Measurements from ENCODE around the gene BCAS3. TPM values are rescaled to one million over a fixed set of nuclear protein-coding genes. Genes with fewer than 3 reads are reported as not detected.
A peak's percentile ranks its signal among the peaks of the same experiment; 100 is the strongest.

BCAS3 gene
- total RNA-seq, 4 donors from 2014 or later: 13.0 to 27.8 (median 20.7) TPM

DNA sequence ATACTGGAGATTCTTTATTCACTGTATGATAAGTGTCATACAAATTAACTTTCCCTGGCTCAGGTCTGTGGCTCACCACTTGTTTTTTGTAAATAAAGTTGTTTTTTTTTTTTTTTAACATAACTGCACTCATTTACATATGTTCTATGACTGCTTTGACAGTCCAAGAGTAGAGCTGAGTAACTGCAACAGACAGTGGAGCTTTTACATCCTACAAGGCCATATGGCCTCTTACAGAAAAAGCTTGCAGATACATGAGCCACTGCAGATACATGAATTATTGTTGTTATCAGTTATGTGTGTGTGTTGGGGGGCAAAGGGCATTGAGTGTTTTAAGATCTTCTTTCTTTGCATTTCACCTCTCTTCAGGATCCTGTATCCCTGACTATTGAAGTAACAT is 311.7 kb downstream of the BCAS3 start:
- no peaks in the 10 kb centered on the region for H3K9me3 ChIP-seq
- DNase-seq: no peak
- no peak overlapping the region for H3K4me3 ChIP-seq
- no peaks in the 10 kb centered on the region for H3K27me3 ChIP-seq
- no peaks in the 10 kb centered on the region for H3K4me1 ChIP-seq
- no peak overlapping the region for H3K27ac ChIP-seq
- intact Hi-C loops (cut with DNase I): no loop called here
- H3K36me3 ChIP-seq: peaks cover 0 to 9% (median 0%) of the 10 kb centered on the region in 3 donors
- TF ChIP-seq POLR2A (IDR thresholded peaks at IDR 0.05): no peak
- TF ChIP-seq, protein P1, sequence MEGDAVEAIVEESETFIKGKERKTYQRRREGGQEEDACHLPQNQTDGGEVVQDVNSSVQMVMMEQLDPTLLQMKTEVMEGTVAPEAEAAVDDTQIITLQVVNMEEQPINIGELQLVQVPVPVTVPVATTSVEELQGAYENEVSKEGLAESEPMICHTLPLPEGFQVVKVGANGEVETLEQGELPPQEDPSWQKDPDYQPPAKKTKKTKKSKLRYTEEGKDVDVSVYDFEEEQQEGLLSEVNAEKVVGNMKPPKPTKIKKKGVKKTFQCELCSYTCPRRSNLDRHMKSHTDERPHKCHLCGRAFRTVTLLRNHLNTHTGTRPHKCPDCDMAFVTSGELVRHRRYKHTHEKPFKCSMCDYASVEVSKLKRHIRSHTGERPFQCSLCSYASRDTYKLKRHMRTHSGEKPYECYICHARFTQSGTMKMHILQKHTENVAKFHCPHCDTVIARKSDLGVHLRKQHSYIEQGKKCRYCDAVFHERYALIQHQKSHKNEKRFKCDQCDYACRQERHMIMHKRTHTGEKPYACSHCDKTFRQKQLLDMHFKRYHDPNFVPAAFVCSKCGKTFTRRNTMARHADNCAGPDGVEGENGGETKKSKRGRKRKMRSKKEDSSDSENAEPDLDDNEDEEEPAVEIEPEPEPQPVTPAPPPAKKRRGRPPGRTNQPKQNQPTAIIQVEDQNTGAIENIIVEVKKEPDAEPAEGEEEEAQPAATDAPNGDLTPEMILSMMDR (IDR thresholded peaks at IDR 0.05): no peak

- intact Hi-C loops (cut with DNase I): loop anchor here (10.0 kb wide), 1 partner anchor 275 kb away; no protein-coding TSS in a partner anchor
- DNase-seq: no peak
- H3K4me3 ChIP-seq: no peak overlapping the region
- H3K9me3 ChIP-seq: no peaks in the 10 kb centered on the region
- no peaks in the 10 kb centered on the region for H3K4me1 ChIP-seq
- no peak overlapping the region for H3K27ac ChIP-seq
- peaks cover 0 to 9% (median 0%) of the 10 kb centered on the region in 3 donors for H3K36me3 ChIP-seq
- 94 to 95% methylated on average over 9 of the region's 9 CpGs for WGBS, 2 donors
- TF ChIP-seq POLR2A (IDR thresholded peaks at IDR 0.05): no peak
- TF ChIP-seq, protein P1 (IDR thresholded peaks at IDR 0.05): no peak
- H3K27me3 ChIP-seq: no peaks in the 10 kb centered on the region
These were observed 312.2 kb downstream of the BCAS3 start for GRCh38 chr17:60989846-60990245.

DNA sequence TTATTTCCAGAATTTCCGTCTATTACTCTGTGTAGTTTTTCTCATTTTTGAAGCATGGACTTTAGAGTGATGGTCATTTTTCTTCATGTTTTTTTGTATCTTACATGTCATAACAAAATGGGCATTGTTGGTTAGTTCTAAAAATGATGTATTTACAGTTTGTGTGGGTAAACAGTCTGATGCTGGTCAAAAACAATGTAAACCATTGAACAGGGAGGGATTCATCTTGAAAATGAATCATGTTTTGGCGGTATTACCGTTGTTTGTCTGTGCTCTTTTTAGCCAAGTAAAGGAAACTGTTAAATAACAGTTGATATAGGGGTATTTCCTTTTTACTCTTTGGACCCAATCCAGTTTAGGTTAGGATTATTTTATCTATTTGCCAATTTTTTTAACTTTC is 315.8 kb downstream of the BCAS3 start:
- H3K36me3 ChIP-seq: peaks cover 0 to 9% (median 0%) of the 10 kb centered on the region in 3 donors
- intact Hi-C loops (cut with DNase I): loop anchor here (10.0 kb wide), 1 partner anchor 279 kb away; no protein-coding TSS in a partner anchor
- no peak overlapping the region for H3K27ac ChIP-seq
- H3K4me3 ChIP-seq: no peak overlapping the region
- DNase-seq: no peak
- no peaks in the 10 kb centered on the region for H3K27me3 ChIP-seq
- WGBS, 2 donors: 70 to 80% methylated on average over 3 of the region's 3 CpGs
- H3K4me1 ChIP-seq: no peaks in the 10 kb centered on the region
- H3K9me3 ChIP-seq: no peaks in the 10 kb centered on the region
- no peak for TF ChIP-seq POLR2A (IDR thresholded peaks at IDR 0.05)
- TF ChIP-seq, protein P1 (IDR thresholded peaks at IDR 0.05): no peak

GRCh38 chr17:60995680-60996079 is 318.0 kb downstream of the BCAS3 start:
- Histone ChIP-seq H3K4me3 (no peak overlapping the region), H3K27ac (no peak overlapping the region), H3K36me3 (peaks cover 0 to 6% (median 0%) of the 10 kb centered on the region in 3 donors), H3K9me3 (no peaks in the 10 kb centered on the region), H3K4me1 (no peaks in the 10 kb centered on the region), H3K27me3 (no peaks in the 10 kb centered on the region)
- intact Hi-C loops (cut with DNase I): loop anchor here (10.0 kb wide), 1 partner anchor 281 kb away; no protein-coding TSS in a partner anchor
- TF ChIP-seq, protein P1 (IDR thresholded peaks at IDR 0.05): no peak
- no peak for TF ChIP-seq POLR2A (IDR thresholded peaks at IDR 0.05)
- no peak for DNase-seq

DNA sequence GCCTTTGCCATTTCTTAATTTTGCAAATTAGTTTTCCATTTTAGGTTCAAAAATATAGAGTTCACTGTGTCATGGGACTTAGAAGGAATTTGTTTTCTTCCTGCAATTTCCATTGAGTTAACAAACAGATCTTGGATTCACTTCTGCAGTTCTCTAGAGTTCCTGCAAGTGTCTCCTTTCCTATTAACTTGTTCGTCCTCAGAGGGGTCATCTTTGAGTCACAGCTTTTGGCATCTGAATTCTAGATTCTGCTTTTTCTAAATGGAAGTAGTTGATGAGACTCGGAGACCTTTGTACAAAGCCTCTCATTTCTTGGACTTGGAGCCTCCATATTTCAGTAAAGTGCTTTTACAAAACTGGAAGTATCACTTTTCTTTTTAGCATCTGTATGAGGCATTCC is 323.3 kb downstream of the BCAS3 start:
- Histone ChIP-seq H3K4me3 (no peak overlapping the region), H3K36me3 (no peaks in the 10 kb centered on the region), H3K27ac (no peak overlapping the region), H3K9me3 (no peaks in the 10 kb centered on the region), H3K27me3 (no peaks in the 10 kb centered on the region), H3K4me1 (peaks cover 0 to 5% (median 0%) of the 10 kb centered on the region in 3 donors)
- no peak for DNase-seq
- TF ChIP-seq, protein P1 (IDR thresholded peaks at IDR 0.05): peak in 1 of 6 experiments; percentile 12
- TF ChIP-seq POLR2A (IDR thresholded peaks at IDR 0.05): no peak
- intact Hi-C loops (cut with DNase I): loop anchor here (5.0 kb wide), 1 partner anchor 396 kb away; the partner anchor contains the start of gene TBX2
- 45 to 61% methylated on average over 2 of the region's 2 CpGs for WGBS, 2 donors
